OCI-LY7 (cell line): ENCODE results near the gene TRIM52. TPM values are rescaled to one million over a fixed set of nuclear protein-coding genes. Genes with fewer than 3 reads are reported as not detected.

ENCODE experiments used
- BruUV-seq: library from RNA; stranded (reverse); fragments of 400-500 nt; replicated peaks from 2 replicates; lab custom pipeline; 2021; lab: Mats Ljungman, UMichigan
- CTCF ChIA-PET: fragments of 300-600 bp; sonication (Branson Sonifier 250); formaldehyde crosslinking; loops from one replicate; lab custom pipeline; 2022; ENCODE audit warnings: antibody characterized with exemption; ENCODE audit not compliant: unreplicated experiment; lab: Charles Lee
- POLR2A ChIA-PET: fragments of 300-600 bp; sonication (Branson Sonifier 250); formaldehyde crosslinking; loops from one replicate; lab custom pipeline; 2022; ENCODE audit warnings: antibody characterized with exemption; lab: Charles Lee
- DNase-seq: peaks from one replicate; pipeline ENCODE4 v3.0.0-alpha.2; 2015; ENCODE audit warnings: low spot score
- H2AFZ ChIP-seq: fragments of 200-600 bp; sonication (generic), shearing (Covaris generic); 2 replicates; pipeline ENCODE4 v1.6.1; 2014; ENCODE audit warnings: mild to moderate bottlenecking, antibody characterized with exemption, low read length, moderate library complexity
- H3K27ac ChIP-seq: fragments of 200-600 bp; sonication (generic); 2 replicates; pipeline ENCODE4 v1.5.1; 2014; ENCODE audit warnings: mixed run types, low read depth, mild to moderate bottlenecking, moderate library complexity, low read length, inconsistent platforms; ENCODE audit not compliant: poor library complexity, severe bottlenecking
- H3K36me3 ChIP-seq: fragments of 200-600 bp; sonication (generic); 2 replicates; pipeline ENCODE4 v1.6.1; 2014; ENCODE audit warnings: mild to moderate bottlenecking, antibody characterized with exemption, low read length, moderate library complexity, mixed read lengths; ENCODE audit not compliant: insufficient read depth
- H3K4me1 ChIP-seq: fragments of 200-600 bp; sonication (generic); 2 replicates; pipeline ENCODE4 v1.5.1; 2014; ENCODE audit warnings: mild to moderate bottlenecking, low read length; ENCODE audit not compliant: insufficient read depth, poor library complexity, severe bottlenecking
- H3K4me2 ChIP-seq: fragments of 200-600 bp; sonication (generic); 2 replicates; pipeline ENCODE4 v1.6.1; 2014; ENCODE audit warnings: mild to moderate bottlenecking, low read length
- H3K4me3 ChIP-seq: fragments of 200-600 bp; sonication (generic); 2 replicates; pipeline ENCODE4 v1.5.1; 2014; ENCODE audit warnings: mild to moderate bottlenecking, low read depth, low read length; ENCODE audit not compliant: poor library complexity, severe bottlenecking
- H3K79me2 ChIP-seq: fragments of 200-600 bp; sonication (generic); 2 replicates; pipeline ENCODE4 v1.6.1; 2016; ENCODE audit warnings: low read depth, mild to moderate bottlenecking, low read length, moderate library complexity, mixed read lengths; ENCODE audit not compliant: insufficient read depth
- H3K9me2 ChIP-seq: fragments of 200-600 bp; sonication (generic); 2 replicates; pipeline ENCODE4 v1.6.1; 2016; ENCODE audit warnings: mild to moderate bottlenecking, low read length, mixed read lengths; ENCODE audit not compliant: insufficient read depth
- H3K9me3 ChIP-seq: fragments of 200-600 bp; sonication (generic); 2 replicates; pipeline ENCODE4 v1.6.1; 2014; ENCODE audit warnings: mild to moderate bottlenecking, mixed run types, low read length, mixed read lengths
- H4K20me1 ChIP-seq: fragments of 200-600 bp; sonication (generic); 2 replicates; pipeline ENCODE4 v1.6.1; 2014; ENCODE audit warnings: mild to moderate bottlenecking, antibody characterized with exemption, low read length, moderate library complexity, mixed read lengths; ENCODE audit not compliant: insufficient read depth
- CTCF ChIP-seq: fragments of 200-600 bp; sonication (generic); conservative IDR thresholded peaks from 2 replicates; pipeline ENCODE4 v1.5.1; 2014; ENCODE audit warnings: mild to moderate bottlenecking, antibody characterized with exemption, low read length, moderate library complexity, mixed read lengths
- EZH2phosphoT487 ChIP-seq: fragments of 200-600 bp; sonication (generic); IDR thresholded peaks from 2 replicates; pipeline ENCODE4 v1.6.1; 2018; ENCODE audit warnings: low read depth, borderline replicate concordance, mild to moderate bottlenecking, mixed run types, antibody characterized with exemption, low read length, moderate library complexity, mixed read lengths
- intact Hi-C: fragments of 100-400 bp; cut with micrococcal nuclease; formaldehyde crosslinking; loops from one replicate; pipeline ENCODE4 v1.10.0; 2022; ENCODE audit not compliant: unreplicated experiment
- total RNA-seq, 2 experiments: library from RNA; depleted of rRNA in 1 of 2; stranded (reverse); fragments of >200 nt in 1 of 2; shearing (Covaris generic) in 1 of 2; gene quantifications; 2 replicates each; pipeline ENCODE4 v1.2.3, GENCODE V29; 2014 to 2022

TRIM52 gene
- total RNA-seq, 2 experiments from 2014 or later: 16.1 to 33.5 TPM

GRCh38 chr5:181236954-181237641 lies 23.8 kb downstream of the TRIM52 start:
- peaks cover 41% of the 10 kb centered on the region for H3K79me2 ChIP-seq
- no TSS peak for BruUV-seq
- CTCF ChIA-PET: no interaction called here

GRCh38 chr5:181236471-181236870 lies 24.5 kb downstream of the TRIM52 start:
- no TSS peak for BruUV-seq
- ChIA-PET CTCF (no interaction called here), POLR2A (interaction anchor here (0.6 kb wide), 1 partner anchor 9 kb away, joined by 3 read pairs; no protein-coding TSS in a partner anchor)
- H3K9me2 ChIP-seq: no peaks in the 10 kb centered on the region
- H3K4me2 ChIP-seq: no peak overlapping the region
- no peak for TF ChIP-seq EZH2phosphoT487
- intact Hi-C loops: no loop called here
- DNase-seq: no peak
- H4K20me1 ChIP-seq: peaks cover 33% of the 10 kb centered on the region
- H2AFZ ChIP-seq: no peak overlapping the region
- H3K4me3 ChIP-seq: no peak overlapping the region
- H3K36me3 ChIP-seq: peaks cover 98% of the 10 kb centered on the region
- H3K4me1 ChIP-seq: peaks cover 11% of the 10 kb centered on the region
- H3K79me2 ChIP-seq: peaks cover 35% of the 10 kb centered on the region
- H3K27ac ChIP-seq: peak overlapping the region; percentile 13
- no peaks in the 10 kb centered on the region for H3K9me3 ChIP-seq

More at GRCh38 chr5:181236954-181237641, 23.8 kb downstream of the TRIM52 start:
- Histone ChIP-seq H2AFZ (no peak overlapping the region), H3K4me1 (peaks cover 18% of the 10 kb centered on the region), H3K4me3 (no peak overlapping the region), H3K9me2 (no peaks in the 10 kb centered on the region), H3K36me3 (peaks cover 98% of the 10 kb centered on the region), H3K4me2 (no peak overlapping the region), H3K27ac (no peak overlapping the region), H4K20me1 (peaks cover 39% of the 10 kb centered on the region), H3K9me3 (no peaks in the 10 kb centered on the region)
- no peak for TF ChIP-seq CTCF
- POLR2A ChIA-PET: interaction anchor here (0.6 kb wide), 1 partner anchor 9 kb away, joined by 3 read pairs; no protein-coding TSS in a partner anchor
- intact Hi-C loops: no loop called here
- DNase-seq: no peak

- DNase-seq: no peak
- POLR2A ChIA-PET: interaction anchor here (1.0 kb wide), 1 partner anchor 12 kb away, joined by 3 read pairs; the partner anchor contains the start of gene TRIM41
- H4K20me1 ChIP-seq: peaks cover 27% of the 10 kb centered on the region
- CTCF ChIA-PET: no interaction called here
- peaks cover 98% of the 10 kb centered on the region for H3K36me3 ChIP-seq
- TF ChIP-seq EZH2phosphoT487 (no peak), CTCF (no peak)
- H3K9me2 ChIP-seq: no peaks in the 10 kb centered on the region
- BruUV-seq: no TSS peak
- peaks cover 5% of the 10 kb centered on the region for H3K4me1 ChIP-seq
- no peak overlapping the region for H3K4me3 ChIP-seq
- H2AFZ ChIP-seq: no peak overlapping the region
- no peaks in the 10 kb centered on the region for H3K9me3 ChIP-seq
- no peak overlapping the region for H3K4me2 ChIP-seq
- peaks cover 29% of the 10 kb centered on the region for H3K79me2 ChIP-seq
- intact Hi-C loops: no loop called here
- peak overlapping the region; percentile 13 for H3K27ac ChIP-seq
Measured at GRCh38 chr5:181235689-181236366, 25.1 kb downstream of the TRIM52 start.
